Liver (tissue), 9 donors: ENCODE data around the gene HEATR5A. TPM values are rescaled to one million over a fixed set of nuclear protein-coding genes. Genes with fewer than 3 reads are reported as not detected.

ENCODE experiments used
- DNase-seq: peaks from one replicate; pipeline ENCODE4 v3.0.0-alpha.2; 2017; ENCODE audit warnings: low spot score
- H3K27ac ChIP-seq, 2 donors: one replicate each; pipeline ENCODE4 v1.7.0; 2013; ENCODE audit warnings: inconsistent platforms in 2 of 2, low read length in 2 of 2, control low read depth in 1 of 2, low read depth in 1 of 2, mild to moderate bottlenecking in 1 of 2
- H3K27me3 ChIP-seq, 4 donors: one replicate each; pipeline versions ENCODE4 v1.6.1 to v1.7.0; 2013; ENCODE audit warnings: low read length in 3 of 4, inconsistent platforms in 1 of 4, mild to moderate bottlenecking in 1 of 4, moderate library complexity in 1 of 4; ENCODE audit not compliant: control insufficient read depth in 4 of 4, insufficient read depth in 4 of 4
- H3K36me3 ChIP-seq, 4 donors: one replicate each; pipeline versions ENCODE4 v1.6.1 to v1.7.0; 2013; ENCODE audit warnings: low read length in 3 of 4, mild to moderate bottlenecking in 3 of 4, low read depth in 1 of 4, moderate library complexity in 1 of 4; ENCODE audit not compliant: control insufficient read depth in 4 of 4, insufficient read depth in 3 of 4
- H3K4me1 ChIP-seq, 4 donors: one replicate each; pipeline versions ENCODE4 v1.6.1 to v1.7.0; 2013; ENCODE audit warnings: low read length in 3 of 4, mild to moderate bottlenecking in 3 of 4, moderate library complexity in 1 of 4; ENCODE audit not compliant: control insufficient read depth in 4 of 4, insufficient read depth in 4 of 4
- H3K4me3 ChIP-seq, 3 donors: one replicate each; pipeline versions ENCODE4 v1.6.1 to v1.7.0; 2013; ENCODE audit warnings: low read length in 3 of 3, control low read depth in 1 of 3, low read depth in 1 of 3, mild to moderate bottlenecking in 1 of 3
- H3K9ac ChIP-seq, 2 donors: one replicate each; pipeline ENCODE4 v1.7.0; 2013; ENCODE audit warnings: low read length in 2 of 2, mild to moderate bottlenecking in 2 of 2, moderate library complexity in 2 of 2, control low read depth in 1 of 2, low read depth in 1 of 2
- H3K9me3 ChIP-seq, 4 donors: one replicate each; pipeline versions ENCODE4 v1.6.1 to v1.7.0; 2013; ENCODE audit warnings: low read length in 3 of 4; ENCODE audit not compliant: control insufficient read depth in 4 of 4
- ATF3 ChIP-seq: IDR thresholded peaks from 2 replicates; pipeline ENCODE4 v1.6.1; 2016; ENCODE audit warnings: antibody characterized with exemption
- EGR1 ChIP-seq, 2 donors: IDR thresholded peaks; 2 replicates each; pipeline ENCODE4 v1.6.1; 2016 to 2018; ENCODE audit warnings: antibody characterized with exemption in 2 of 2, low read depth in 2 of 2
- FOXA1 ChIP-seq: IDR thresholded peaks from 2 replicates; pipeline ENCODE4 v1.6.1; 2016; ENCODE audit warnings: antibody characterized with exemption
- FOXA2 ChIP-seq: IDR thresholded peaks from 2 replicates; pipeline ENCODE4 v1.6.1; 2016; ENCODE audit warnings: antibody characterized with exemption
- GABPA ChIP-seq, 2 donors: IDR thresholded peaks in 1 of 2; conservative IDR thresholded peaks in 1 of 2; 2 replicates each; pipeline ENCODE4 v1.6.1; 2016; ENCODE audit warnings: antibody characterized with exemption in 2 of 2, mild to moderate bottlenecking in 1 of 2, moderate library complexity in 1 of 2
- HNF4A ChIP-seq, 2 donors: conservative IDR thresholded peaks; 2 replicates each; pipeline ENCODE4 v1.6.1; 2016; ENCODE audit warnings: antibody characterized with exemption in 2 of 2, mild to moderate bottlenecking in 2 of 2
- HNF4G ChIP-seq: IDR thresholded peaks from 2 replicates; pipeline ENCODE4 v1.6.1; 2016; ENCODE audit warnings: antibody characterized with exemption
- JUND ChIP-seq, 2 donors: IDR thresholded peaks; 2 replicates each; pipeline ENCODE4 v1.6.1; 2016; ENCODE audit warnings: antibody characterized with exemption in 2 of 2
- MAX ChIP-seq: IDR thresholded peaks from 2 replicates; pipeline ENCODE4 v1.6.1; 2016; ENCODE audit warnings: antibody characterized with exemption
- NR2F2 ChIP-seq: IDR thresholded peaks from 2 replicates; pipeline ENCODE4 v1.6.1; 2016; ENCODE audit warnings: antibody characterized with exemption
- RAD21 ChIP-seq, 2 donors: IDR thresholded peaks; 2 replicates each; pipeline ENCODE4 v1.6.1; 2016; ENCODE audit warnings: antibody characterized with exemption in 2 of 2, mild to moderate bottlenecking in 2 of 2
- RXRA ChIP-seq, 2 donors: IDR thresholded peaks; 2 replicates each; pipeline ENCODE4 v1.6.1; 2017 to 2018; ENCODE audit warnings: antibody characterized with exemption in 2 of 2, mild to moderate bottlenecking in 1 of 2
- SP1 ChIP-seq: IDR thresholded peaks from 2 replicates; pipeline ENCODE4 v1.6.1; 2018; ENCODE audit warnings: antibody characterized with exemption, mild to moderate bottlenecking
- TAF1 ChIP-seq: conservative IDR thresholded peaks from 2 replicates; pipeline ENCODE4 v1.6.1; 2016; ENCODE audit warnings: antibody characterized with exemption, mild to moderate bottlenecking
- YY1 ChIP-seq: IDR thresholded peaks from 2 replicates; pipeline ENCODE4 v1.6.1; 2016; ENCODE audit warnings: antibody characterized with exemption, mild to moderate bottlenecking
- polyA plus RNA-seq, 2 donors: library from polyadenylated mRNA; stranded (reverse) in 1 of 2; unstranded in 1 of 2; fragments of 200-250 nt in 1 of 2; fragments of >200 nt in 1 of 2; fragmentation: Nextera tagmentation in 1 of 2; extraction: Ambion mirVana in 1 of 2; gene quantifications; one replicate each; pipeline versions ENCODE4 v1.2.1 to v1.2.3, GENCODE V29; 2013 to 2015
- total RNA-seq, 2 donors: library from RNA; depleted of rRNA; stranded (reverse); fragments of >200 nt; gene quantifications; one replicate each; pipeline ENCODE4 v1.2.3, GENCODE V29; 2014
- TF ChIP-seq, protein P1 (sequence below): fragments of 150-350 bp; IDR thresholded peaks from 2 replicates; pipeline ENCODE4 v1.5.1; 2017; ENCODE audit warnings: improper control_type of control experiment, low read depth, low read length; ENCODE audit not compliant: missing input control
- TF ChIP-seq, protein P2 (sequence below): IDR thresholded peaks from 2 replicates; pipeline ENCODE4 v1.6.1; 2016; ENCODE audit warnings: antibody characterized with exemption
- TF ChIP-seq, protein P3 (sequence below): IDR thresholded peaks from 2 replicates; pipeline ENCODE4 v1.6.1; 2016; ENCODE audit warnings: antibody characterized with exemption, mild to moderate bottlenecking
- donor health status: healthy.
- donor health status: healthy.
- donor health status: healthy.
- donor health status: healthy.
- donor health status: healthy.

HEATR5A gene
- total and polyA plus RNA-seq, 4 donors, result 7.3 to 22.8 (median 10.1) TPM

GRCh38 chr14:31339743-31340142, 80.6 kb downstream of the HEATR5A start:
- Histone ChIP-seq H3K4me3 (no peak overlapping the region), H3K36me3 (peaks cover 0 to 8% (median 4%) of the 10 kb centered on the region in 4 donors), H3K4me1 (peaks cover 0 to 10% (median 3%) of the 10 kb centered on the region in 4 donors), H3K27me3 (no peaks in the 10 kb centered on the region), H3K9ac (no peak overlapping the region), H3K27ac (peak overlapping the region; percentile 51 to 54), H3K9me3 (no peaks in the 10 kb centered on the region)
- TF ChIP-seq HNF4A (conservative IDR thresholded peaks at IDR 0.05), result no peak
- TF ChIP-seq, protein P1, sequence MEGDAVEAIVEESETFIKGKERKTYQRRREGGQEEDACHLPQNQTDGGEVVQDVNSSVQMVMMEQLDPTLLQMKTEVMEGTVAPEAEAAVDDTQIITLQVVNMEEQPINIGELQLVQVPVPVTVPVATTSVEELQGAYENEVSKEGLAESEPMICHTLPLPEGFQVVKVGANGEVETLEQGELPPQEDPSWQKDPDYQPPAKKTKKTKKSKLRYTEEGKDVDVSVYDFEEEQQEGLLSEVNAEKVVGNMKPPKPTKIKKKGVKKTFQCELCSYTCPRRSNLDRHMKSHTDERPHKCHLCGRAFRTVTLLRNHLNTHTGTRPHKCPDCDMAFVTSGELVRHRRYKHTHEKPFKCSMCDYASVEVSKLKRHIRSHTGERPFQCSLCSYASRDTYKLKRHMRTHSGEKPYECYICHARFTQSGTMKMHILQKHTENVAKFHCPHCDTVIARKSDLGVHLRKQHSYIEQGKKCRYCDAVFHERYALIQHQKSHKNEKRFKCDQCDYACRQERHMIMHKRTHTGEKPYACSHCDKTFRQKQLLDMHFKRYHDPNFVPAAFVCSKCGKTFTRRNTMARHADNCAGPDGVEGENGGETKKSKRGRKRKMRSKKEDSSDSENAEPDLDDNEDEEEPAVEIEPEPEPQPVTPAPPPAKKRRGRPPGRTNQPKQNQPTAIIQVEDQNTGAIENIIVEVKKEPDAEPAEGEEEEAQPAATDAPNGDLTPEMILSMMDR, result no peak
- no peak for TF ChIP-seq TAF1
- TF ChIP-seq, protein P2, sequence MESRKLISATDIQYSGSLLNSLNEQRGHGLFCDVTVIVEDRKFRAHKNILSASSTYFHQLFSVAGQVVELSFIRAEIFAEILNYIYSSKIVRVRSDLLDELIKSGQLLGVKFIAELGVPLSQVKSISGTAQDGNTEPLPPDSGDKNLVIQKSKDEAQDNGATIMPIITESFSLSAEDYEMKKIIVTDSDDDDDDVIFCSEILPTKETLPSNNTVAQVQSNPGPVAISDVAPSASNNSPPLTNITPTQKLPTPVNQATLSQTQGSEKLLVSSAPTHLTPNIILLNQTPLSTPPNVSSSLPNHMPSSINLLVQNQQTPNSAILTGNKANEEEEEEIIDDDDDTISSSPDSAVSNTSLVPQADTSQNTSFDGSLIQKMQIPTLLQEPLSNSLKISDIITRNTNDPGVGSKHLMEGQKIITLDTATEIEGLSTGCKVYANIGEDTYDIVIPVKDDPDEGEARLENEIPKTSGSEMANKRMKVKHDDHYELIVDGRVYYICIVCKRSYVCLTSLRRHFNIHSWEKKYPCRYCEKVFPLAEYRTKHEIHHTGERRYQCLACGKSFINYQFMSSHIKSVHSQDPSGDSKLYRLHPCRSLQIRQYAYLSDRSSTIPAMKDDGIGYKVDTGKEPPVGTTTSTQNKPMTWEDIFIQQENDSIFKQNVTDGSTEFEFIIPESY, result no peak
- TF ChIP-seq FOXA1, result no peak
- no peak for TF ChIP-seq RXRA (IDR thresholded peaks at IDR 0.05)
- no peak for TF ChIP-seq HNF4G
- TF ChIP-seq, protein P3, sequence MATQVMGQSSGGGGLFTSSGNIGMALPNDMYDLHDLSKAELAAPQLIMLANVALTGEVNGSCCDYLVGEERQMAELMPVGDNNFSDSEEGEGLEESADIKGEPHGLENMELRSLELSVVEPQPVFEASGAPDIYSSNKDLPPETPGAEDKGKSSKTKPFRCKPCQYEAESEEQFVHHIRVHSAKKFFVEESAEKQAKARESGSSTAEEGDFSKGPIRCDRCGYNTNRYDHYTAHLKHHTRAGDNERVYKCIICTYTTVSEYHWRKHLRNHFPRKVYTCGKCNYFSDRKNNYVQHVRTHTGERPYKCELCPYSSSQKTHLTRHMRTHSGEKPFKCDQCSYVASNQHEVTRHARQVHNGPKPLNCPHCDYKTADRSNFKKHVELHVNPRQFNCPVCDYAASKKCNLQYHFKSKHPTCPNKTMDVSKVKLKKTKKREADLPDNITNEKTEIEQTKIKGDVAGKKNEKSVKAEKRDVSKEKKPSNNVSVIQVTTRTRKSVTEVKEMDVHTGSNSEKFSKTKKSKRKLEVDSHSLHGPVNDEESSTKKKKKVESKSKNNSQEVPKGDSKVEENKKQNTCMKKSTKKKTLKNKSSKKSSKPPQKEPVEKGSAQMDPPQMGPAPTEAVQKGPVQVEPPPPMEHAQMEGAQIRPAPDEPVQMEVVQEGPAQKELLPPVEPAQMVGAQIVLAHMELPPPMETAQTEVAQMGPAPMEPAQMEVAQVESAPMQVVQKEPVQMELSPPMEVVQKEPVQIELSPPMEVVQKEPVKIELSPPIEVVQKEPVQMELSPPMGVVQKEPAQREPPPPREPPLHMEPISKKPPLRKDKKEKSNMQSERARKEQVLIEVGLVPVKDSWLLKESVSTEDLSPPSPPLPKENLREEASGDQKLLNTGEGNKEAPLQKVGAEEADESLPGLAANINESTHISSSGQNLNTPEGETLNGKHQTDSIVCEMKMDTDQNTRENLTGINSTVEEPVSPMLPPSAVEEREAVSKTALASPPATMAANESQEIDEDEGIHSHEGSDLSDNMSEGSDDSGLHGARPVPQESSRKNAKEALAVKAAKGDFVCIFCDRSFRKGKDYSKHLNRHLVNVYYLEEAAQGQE, result no peak
- no peak for TF ChIP-seq ATF3
- TF ChIP-seq NR2F2, result no peak
- TF ChIP-seq MAX, result no peak
- no peak for TF ChIP-seq JUND (IDR thresholded peaks at IDR 0.05)
- no peak for TF ChIP-seq RAD21 (IDR thresholded peaks at IDR 0.05)
- no peak for TF ChIP-seq GABPA (IDR thresholded peaks at IDR 0.05 in 1 of 2, conservative IDR thresholded peaks at IDR 0.05 in 1 of 2)
- TF ChIP-seq YY1, result no peak
- no peak for TF ChIP-seq FOXA2
- no peak for TF ChIP-seq EGR1 (IDR thresholded peaks at IDR 0.05; ENCODE audit: low read depth in 2 of 2)
- TF ChIP-seq SP1, result no peak
- no peak for DNase-seq
